Measurements from ENCODE around the gene MAP1LC3C. TPM values are rescaled to one million over a fixed set of nuclear protein-coding genes. Genes with fewer than 3 reads are reported as not detected.
A peak's percentile ranks its signal among the peaks of the same experiment; 100 is the strongest.

MAP1LC3C gene
- total and polyA plus RNA-seq, 9 of the 15 experiments (the other 6 are each of a cell fraction or from before 2014, with no cell fraction given) = not detected

- no peak for DNase-seq (ENCODE audit: extremely low read depth in 1 of 4, low spot score in 3 of 4)
- Histone ChIP-seq H3K9ac (ENCODE audit: insufficient read depth in 1 of 2, low read depth in 2 of 2, low read length in 2 of 2) (peak overlapping the region in 1 of 2 experiments; percentile 72; a peak in 1 of 4 replicates), H2AFZ (ENCODE audit: low read depth, low read length) (no peak overlapping the region), H3K36me3 (ENCODE audit: control insufficient read depth, insufficient read depth, low read length) (no peaks in the 10 kb centered on the region), H3K9me1 (ENCODE audit: control insufficient read depth, insufficient read depth, low read length) (no peaks in the 10 kb centered on the region), H3K9me3 (replicated peaks; ENCODE audit: control insufficient read depth, insufficient read depth, low read depth, low read length) (no peaks in the 10 kb centered on the region), H3K4me3 (no peak overlapping the region), H3K27me3 (ENCODE audit: control insufficient read depth in 2 of 2, insufficient read depth in 2 of 2, low read length in 2 of 2) (peaks cover 10 to 30% of the 10 kb centered on the region in 2 experiments; a peak in 3 of 5 replicates), H3K4me2 (ENCODE audit: insufficient read depth, low read length) (no peak overlapping the region), H3K79me2 (ENCODE audit: control insufficient read depth, insufficient read depth, low read length) (no peaks in the 10 kb centered on the region), H3K4me1 (replicated peaks in 1 of 2; ENCODE audit: control insufficient read depth in 2 of 2, insufficient read depth in 2 of 2, low read length in 2 of 2) (no peaks in the 10 kb centered on the region), H4K20me1 (replicated peaks; ENCODE audit: control insufficient read depth, insufficient read depth, low read length) (no peaks in the 10 kb centered on the region), H3K27ac (ENCODE audit: extremely low read depth, low read depth, low read length) (no peak overlapping the region)
- CTCF ChIA-PET (ENCODE audit: low intra/inter-chr PET ratio) = interaction anchor here (0.6 kb wide), 1 partner anchor 13 kb away, joined by 3 read pairs; the partner anchor contains the start of gene MAP1LC3C
- ATAC-seq = peak; percentile 24; the same call in 2 of the 3 replicates
- in situ Hi-C loops (cut with MboI) (loop anchor here (25.0 kb wide), 1 partner anchor 1275 kb away; no protein-coding TSS in a partner anchor), intact Hi-C loops (cut with micrococcal nuclease) (loop anchor here (10.0 kb wide), 1 partner anchor 1127 kb away; no protein-coding TSS in a partner anchor)
- 7% methylated on average over 5 of the region's 5 CpGs for WGBS (ENCODE audit: insufficient coverage, low coverage, missing lambda C conversion rate)
- no peak for FAIRE-seq
- POLR2A ChIA-PET = interaction anchor here (0.6 to 1.3 kb wide), 5 partner anchors 12 to 863 kb away, joined by 3 read pairs; no protein-coding TSS in a partner anchor
- TF ChIP-seq HNRNPL (IDR thresholded peaks at IDR 0.05; ENCODE audit: low read depth, low read length) (no peak), CREM (IDR thresholded peaks at IDR 0.05; ENCODE audit: low read depth) (no peak), ATF7 (IDR thresholded peaks at IDR 0.05) (no peak), E2F5 (CRISPR knock-in tag; IDR thresholded peaks at IDR 0.05) (no peak), THAP12 (CRISPR knock-in tag; IDR thresholded peaks at IDR 0.05) (no peak)
- TF ChIP-seq, protein P1, sequence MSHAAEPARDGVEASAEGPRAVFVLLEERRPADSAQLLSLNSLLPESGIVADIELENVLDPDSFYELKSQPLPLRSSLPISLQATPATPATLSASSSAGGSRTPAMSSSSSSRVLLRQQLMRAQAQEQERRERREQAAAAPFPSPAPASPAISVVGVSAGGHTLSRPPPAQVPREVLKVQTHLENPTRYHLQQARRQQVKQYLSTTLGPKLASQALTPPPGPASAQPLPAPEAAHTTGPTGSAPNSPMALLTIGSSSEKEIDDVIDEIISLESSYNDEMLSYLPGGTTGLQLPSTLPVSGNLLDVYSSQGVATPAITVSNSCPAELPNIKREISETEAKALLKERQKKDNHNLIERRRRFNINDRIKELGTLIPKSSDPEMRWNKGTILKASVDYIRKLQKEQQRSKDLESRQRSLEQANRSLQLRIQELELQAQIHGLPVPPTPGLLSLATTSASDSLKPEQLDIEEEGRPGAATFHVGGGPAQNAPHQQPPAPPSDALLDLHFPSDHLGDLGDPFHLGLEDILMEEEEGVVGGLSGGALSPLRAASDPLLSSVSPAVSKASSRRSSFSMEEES (CRISPR knock-in tag; IDR thresholded peaks at IDR 0.05) = no peak
- BruUV-seq (replicated peaks) = no TSS peak
Observed at GRCh38 chr1:242011894-242012660, 13.2 kb upstream of the MAP1LC3C start.
